ENCODE measurements around the gene NFATC2.

NFATC2 gene

DNA sequence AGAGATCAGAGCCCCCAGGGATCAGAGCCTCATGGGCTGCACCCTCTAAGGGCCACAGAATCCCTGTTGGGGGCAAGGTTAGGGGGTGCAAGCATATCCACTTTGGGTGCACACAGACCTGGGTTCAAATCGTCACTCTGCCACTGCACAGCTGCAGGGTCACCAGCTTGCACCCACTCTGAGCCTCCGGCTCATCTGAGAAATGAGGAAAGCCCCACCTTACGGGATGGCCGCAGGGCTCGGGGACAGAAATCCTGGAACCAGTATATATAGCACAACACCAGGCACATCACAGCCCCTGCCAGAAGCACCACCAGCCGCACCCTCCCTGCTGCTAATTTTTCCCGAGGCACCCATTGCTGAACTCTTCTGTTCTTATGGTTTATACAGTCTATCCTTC is 169.6 kb downstream of the NFATC2 start:
- H3K4me3 ChIP-seq (ENCODE audit: low read length): no peak overlapping the region
- no peaks in the 10 kb centered on the region for H4K20me1 ChIP-seq (ENCODE audit: insufficient read depth, low read length)
- TF ChIP-seq EZH2phosphoT487 (IDR thresholded peaks at IDR 0.05; ENCODE audit: low read depth): no peak
- TF ChIP-seq, protein P1, sequence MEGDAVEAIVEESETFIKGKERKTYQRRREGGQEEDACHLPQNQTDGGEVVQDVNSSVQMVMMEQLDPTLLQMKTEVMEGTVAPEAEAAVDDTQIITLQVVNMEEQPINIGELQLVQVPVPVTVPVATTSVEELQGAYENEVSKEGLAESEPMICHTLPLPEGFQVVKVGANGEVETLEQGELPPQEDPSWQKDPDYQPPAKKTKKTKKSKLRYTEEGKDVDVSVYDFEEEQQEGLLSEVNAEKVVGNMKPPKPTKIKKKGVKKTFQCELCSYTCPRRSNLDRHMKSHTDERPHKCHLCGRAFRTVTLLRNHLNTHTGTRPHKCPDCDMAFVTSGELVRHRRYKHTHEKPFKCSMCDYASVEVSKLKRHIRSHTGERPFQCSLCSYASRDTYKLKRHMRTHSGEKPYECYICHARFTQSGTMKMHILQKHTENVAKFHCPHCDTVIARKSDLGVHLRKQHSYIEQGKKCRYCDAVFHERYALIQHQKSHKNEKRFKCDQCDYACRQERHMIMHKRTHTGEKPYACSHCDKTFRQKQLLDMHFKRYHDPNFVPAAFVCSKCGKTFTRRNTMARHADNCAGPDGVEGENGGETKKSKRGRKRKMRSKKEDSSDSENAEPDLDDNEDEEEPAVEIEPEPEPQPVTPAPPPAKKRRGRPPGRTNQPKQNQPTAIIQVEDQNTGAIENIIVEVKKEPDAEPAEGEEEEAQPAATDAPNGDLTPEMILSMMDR (IDR thresholded peaks at IDR 0.05; ENCODE audit: low read depth, low read length): no peak
- H3K36me3 ChIP-seq (replicated peaks; ENCODE audit: low read depth, low read length): no peaks in the 10 kb centered on the region
- H3K9ac ChIP-seq (ENCODE audit: low read length): no peak overlapping the region
- H3K9me3 ChIP-seq (ENCODE audit: insufficient read depth, low read length): no peaks in the 10 kb centered on the region
- peaks cover 12% of the 10 kb centered on the region for H3K27me3 ChIP-seq (ENCODE audit: low read depth, low read length)
- H2AFZ ChIP-seq (ENCODE audit: low read depth, low read length): no peak overlapping the region
- no peak overlapping the region for H3K27ac ChIP-seq (ENCODE audit: low read length)
- H3K4me2 ChIP-seq (ENCODE audit: low read length): no peak overlapping the region
- peaks cover 4% of the 10 kb centered on the region for H3K4me1 ChIP-seq (ENCODE audit: low read length)
- no peaks in the 10 kb centered on the region for H3K79me2 ChIP-seq (ENCODE audit: low read length)

DNA sequence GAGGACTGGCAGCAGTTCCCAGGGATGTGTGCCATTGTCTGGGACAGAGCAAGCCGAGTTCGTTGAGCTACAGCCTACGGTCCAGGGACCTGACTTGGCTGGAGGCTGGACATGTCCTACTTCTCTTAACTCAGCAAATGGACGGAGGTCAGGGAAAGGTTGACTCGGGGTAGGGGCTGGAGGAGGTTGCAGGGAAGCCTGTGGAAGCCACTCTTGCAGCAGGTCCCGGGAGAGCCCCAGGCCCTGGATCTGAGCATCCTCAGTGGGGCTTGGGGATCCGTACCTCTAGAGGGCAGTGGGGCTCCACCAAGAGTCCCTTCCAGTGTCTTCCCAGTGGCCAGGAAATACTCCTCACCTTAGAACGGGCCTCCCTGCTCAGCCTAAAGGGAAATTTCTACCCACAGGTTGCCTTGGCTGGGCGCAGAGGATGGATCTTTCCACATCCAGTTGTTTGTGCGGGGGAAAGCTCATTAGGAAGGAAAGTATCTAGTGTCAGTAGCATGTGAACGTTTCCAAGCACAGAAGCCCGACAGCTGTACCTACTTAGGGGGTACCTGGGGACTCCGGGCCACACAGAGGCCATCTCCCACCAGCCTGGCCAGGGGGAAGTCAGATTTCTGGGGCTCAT is 170.2 kb downstream of the NFATC2 start:
- H2AFZ ChIP-seq (ENCODE audit: low read depth, low read length): peak overlapping the region; percentile 64; the same call in 1 of the 2 replicates
- TF ChIP-seq EZH2phosphoT487 (IDR thresholded peaks at IDR 0.05; ENCODE audit: low read depth): no peak
- TF ChIP-seq, protein P1 (IDR thresholded peaks at IDR 0.05; ENCODE audit: low read depth, low read length): peak; percentile 97
- H3K9ac ChIP-seq (ENCODE audit: low read length): no peak overlapping the region

DNA sequence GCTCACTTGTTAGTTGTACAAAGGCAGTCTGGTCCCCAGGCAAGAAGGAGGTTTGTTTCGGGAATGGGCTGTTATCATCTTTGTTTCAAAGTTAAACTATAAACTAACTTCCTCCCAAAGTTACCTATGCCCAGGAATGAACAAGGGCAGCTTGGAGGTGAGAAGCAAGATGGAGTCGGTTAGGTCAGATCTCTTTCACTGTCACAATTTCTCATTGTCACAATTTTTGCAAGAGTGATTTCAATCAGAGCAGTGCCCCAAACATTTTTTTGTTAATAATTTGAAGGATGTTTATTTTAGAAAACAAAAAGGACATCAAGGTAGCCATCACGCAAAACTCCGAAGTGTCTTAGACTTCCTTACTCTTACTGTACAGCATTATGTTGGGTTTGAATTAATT is 170.8 kb downstream of the NFATC2 start:
- H3K4me3 ChIP-seq (ENCODE audit: low read length): no peak overlapping the region
- no peaks in the 10 kb centered on the region for H4K20me1 ChIP-seq (ENCODE audit: insufficient read depth, low read length)
- H3K9me3 ChIP-seq (ENCODE audit: insufficient read depth, low read length): no peaks in the 10 kb centered on the region
- TF ChIP-seq EZH2phosphoT487 (IDR thresholded peaks at IDR 0.05; ENCODE audit: low read depth): no peak
- TF ChIP-seq, protein P1 (IDR thresholded peaks at IDR 0.05; ENCODE audit: low read depth, low read length): no peak
- H3K27ac ChIP-seq (ENCODE audit: low read length): no peak overlapping the region
- no peak overlapping the region for H3K4me2 ChIP-seq (ENCODE audit: low read length)
- peaks cover 15% of the 10 kb centered on the region for H3K27me3 ChIP-seq (ENCODE audit: low read depth, low read length)
- no peaks in the 10 kb centered on the region for H3K36me3 ChIP-seq (replicated peaks; ENCODE audit: low read depth, low read length)
- no peaks in the 10 kb centered on the region for H3K79me2 ChIP-seq (ENCODE audit: low read length)
- no peak overlapping the region for H2AFZ ChIP-seq (ENCODE audit: low read depth, low read length)
- H3K4me1 ChIP-seq (ENCODE audit: low read length): peaks cover 4% of the 10 kb centered on the region
- no peak overlapping the region for H3K9ac ChIP-seq (ENCODE audit: low read length)

More for the DNA sequence above, 170.2 kb downstream of the NFATC2 start:
- Histone ChIP-seq H3K27me3 (ENCODE audit: low read depth, low read length) (peaks cover 15% of the 10 kb centered on the region), H3K27ac (ENCODE audit: low read length) (no peak overlapping the region), H3K4me2 (ENCODE audit: low read length) (peak overlapping the region; percentile 22; the same call in 1 of the 2 replicates), H3K9me3 (ENCODE audit: insufficient read depth, low read length) (no peaks in the 10 kb centered on the region), H3K36me3 (replicated peaks; ENCODE audit: low read depth, low read length) (no peaks in the 10 kb centered on the region), H3K4me1 (ENCODE audit: low read length) (peaks cover 4% of the 10 kb centered on the region), H3K4me3 (ENCODE audit: low read length) (no peak overlapping the region), H4K20me1 (ENCODE audit: insufficient read depth, low read length) (no peaks in the 10 kb centered on the region), H3K79me2 (ENCODE audit: low read length) (no peaks in the 10 kb centered on the region)

DNA sequence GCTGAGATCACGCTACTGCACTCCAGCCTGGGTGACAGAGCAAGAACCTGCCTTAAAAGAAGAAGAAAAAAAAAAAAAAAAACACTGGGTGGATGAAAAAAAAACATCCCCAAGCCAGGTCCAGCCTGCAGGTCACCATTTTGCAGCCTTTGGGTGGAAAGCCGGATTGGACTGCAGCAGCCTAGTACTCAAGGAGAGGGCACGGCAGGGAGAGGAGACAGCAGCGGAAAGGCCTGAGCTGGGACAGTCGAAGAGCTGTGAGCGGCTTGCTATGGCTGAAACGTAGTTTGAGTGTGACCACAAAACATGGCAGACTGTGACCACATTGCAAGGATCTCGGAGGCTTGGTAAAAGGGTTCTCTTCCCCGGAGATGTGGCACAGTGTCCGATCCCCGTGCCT is 173.0 kb downstream of the NFATC2 start:
- Histone ChIP-seq H3K9ac (ENCODE audit: low read length) (no peak overlapping the region), H3K27me3 (ENCODE audit: low read depth, low read length) (peaks cover 15% of the 10 kb centered on the region), H3K27ac (ENCODE audit: low read length) (no peak overlapping the region), H3K9me3 (ENCODE audit: insufficient read depth, low read length) (no peaks in the 10 kb centered on the region), H3K36me3 (replicated peaks; ENCODE audit: low read depth, low read length) (no peaks in the 10 kb centered on the region), H3K79me2 (ENCODE audit: low read length) (no peaks in the 10 kb centered on the region), H2AFZ (ENCODE audit: low read depth, low read length) (no peak overlapping the region), H3K4me2 (ENCODE audit: low read length) (no peak overlapping the region), H3K4me3 (ENCODE audit: low read length) (no peak overlapping the region), H4K20me1 (ENCODE audit: insufficient read depth, low read length) (no peaks in the 10 kb centered on the region), H3K4me1 (ENCODE audit: low read length) (peaks cover 4% of the 10 kb centered on the region)
- no peak for TF ChIP-seq EZH2phosphoT487 (IDR thresholded peaks at IDR 0.05; ENCODE audit: low read depth)
- TF ChIP-seq, protein P1 (IDR thresholded peaks at IDR 0.05; ENCODE audit: low read depth, low read length): no peak

Measured in OCI-LY3 (cell line).